ENCODE results near the gene GPR32. TPM values are rescaled to one million over a fixed set of nuclear protein-coding genes. Genes with fewer than 3 reads are reported as not detected.
A peak's percentile ranks its signal among the peaks of the same experiment; 100 is the strongest.
"Not testable (repeated sequence)": the region's sequence is repeated elsewhere in the genome, so short reads cannot be mapped to it uniquely, and the experiment has no call there.

The GPR32 gene
- total RNA-seq, 3 donors from 2014 or later (not counting 1 experiment from before 2014, with no cell fraction given) = not detected

DNA sequence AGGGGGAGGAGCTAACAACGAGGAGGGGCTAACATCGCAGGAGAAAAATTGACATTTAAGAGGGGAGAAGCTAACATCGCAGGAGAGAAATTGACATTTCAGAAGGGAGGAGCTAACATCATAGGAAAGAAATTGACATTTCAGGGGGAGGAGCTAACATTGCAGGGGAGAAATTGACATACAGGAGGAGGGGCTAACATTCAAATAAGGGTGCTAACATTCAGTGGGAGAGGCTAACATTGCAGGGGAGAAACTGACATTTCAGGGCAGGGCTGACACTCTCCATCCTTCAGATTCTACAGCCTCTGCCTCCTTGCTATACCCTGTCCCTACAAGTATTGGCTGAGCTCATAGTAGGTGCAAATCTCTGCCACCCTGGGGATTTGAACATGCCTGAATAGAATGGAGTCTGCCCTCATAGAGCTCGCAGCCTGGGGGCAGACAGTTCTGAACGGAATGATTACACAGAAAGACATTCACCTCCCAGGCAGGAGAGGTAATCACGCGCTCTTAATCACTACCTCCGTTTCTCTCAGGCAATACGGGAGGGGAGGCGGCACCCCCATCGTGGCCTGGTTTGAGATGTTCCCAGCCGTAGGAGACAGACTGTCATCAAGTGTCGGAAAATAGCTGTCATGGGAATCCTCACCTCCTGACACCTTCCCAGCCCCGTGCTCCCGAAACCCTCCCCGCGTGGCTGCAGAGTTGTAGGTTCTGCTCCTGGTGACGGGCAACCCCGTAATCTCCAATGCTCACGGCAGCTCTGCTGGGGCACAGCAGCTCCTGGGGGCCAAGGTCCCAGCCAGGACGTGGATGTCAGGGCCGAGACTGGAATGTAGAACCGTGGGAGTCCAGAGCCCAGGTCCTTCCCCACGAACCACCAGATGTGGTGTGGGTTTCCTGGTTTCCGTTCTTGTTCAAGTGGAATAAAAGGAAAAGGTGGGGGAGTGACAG lies 9.5 kb downstream of the GPR32 start:
- H3K27ac ChIP-seq (ENCODE audit: low read length) = no peak overlapping the region
- intact Hi-C loops (cut with micrococcal nuclease) = no loop called here
- Mint-ChIP-seq H3K27ac (no peak overlapping the region), H3K4me1 (peaks cover 7 to 8% of the 10 kb centered on the region in 2 donors), H3K36me3 (no peaks in the 10 kb centered on the region), H3K27me3 (ENCODE audit: low read depth in 2 of 2) (peaks cover 46% of the 10 kb centered on the region in 2 donors), H3K9me3 (peaks cover 0 to 2% of the 10 kb centered on the region in 2 donors), H3K4me3 (no peak overlapping the region)
- no peaks in the 10 kb centered on the region for H3K36me3 ChIP-seq (ENCODE audit: control insufficient read depth, insufficient read depth, low read length)
- H3K4me1 ChIP-seq (ENCODE audit: control insufficient read depth, insufficient read depth, low read length) = peaks cover 7% of the 10 kb centered on the region
- DNase-seq (no peak), ATAC-seq (no peak)
- 46% methylated on average over 25 of the region's 25 CpGs for WGBS (ENCODE audit: insufficient coverage)
- H3K4me3 ChIP-seq (ENCODE audit: low read length) = no peak overlapping the region
- TF ChIP-seq, protein P1, sequence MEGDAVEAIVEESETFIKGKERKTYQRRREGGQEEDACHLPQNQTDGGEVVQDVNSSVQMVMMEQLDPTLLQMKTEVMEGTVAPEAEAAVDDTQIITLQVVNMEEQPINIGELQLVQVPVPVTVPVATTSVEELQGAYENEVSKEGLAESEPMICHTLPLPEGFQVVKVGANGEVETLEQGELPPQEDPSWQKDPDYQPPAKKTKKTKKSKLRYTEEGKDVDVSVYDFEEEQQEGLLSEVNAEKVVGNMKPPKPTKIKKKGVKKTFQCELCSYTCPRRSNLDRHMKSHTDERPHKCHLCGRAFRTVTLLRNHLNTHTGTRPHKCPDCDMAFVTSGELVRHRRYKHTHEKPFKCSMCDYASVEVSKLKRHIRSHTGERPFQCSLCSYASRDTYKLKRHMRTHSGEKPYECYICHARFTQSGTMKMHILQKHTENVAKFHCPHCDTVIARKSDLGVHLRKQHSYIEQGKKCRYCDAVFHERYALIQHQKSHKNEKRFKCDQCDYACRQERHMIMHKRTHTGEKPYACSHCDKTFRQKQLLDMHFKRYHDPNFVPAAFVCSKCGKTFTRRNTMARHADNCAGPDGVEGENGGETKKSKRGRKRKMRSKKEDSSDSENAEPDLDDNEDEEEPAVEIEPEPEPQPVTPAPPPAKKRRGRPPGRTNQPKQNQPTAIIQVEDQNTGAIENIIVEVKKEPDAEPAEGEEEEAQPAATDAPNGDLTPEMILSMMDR (IDR thresholded peaks at IDR 0.05) = no peak
- no peaks in the 10 kb centered on the region for H3K9me3 ChIP-seq (ENCODE audit: control insufficient read depth, insufficient read depth, low read length)
- H3K27me3 ChIP-seq (ENCODE audit: control insufficient read depth, insufficient read depth, low read length) = peaks cover 16% of the 10 kb centered on the region

DNA sequence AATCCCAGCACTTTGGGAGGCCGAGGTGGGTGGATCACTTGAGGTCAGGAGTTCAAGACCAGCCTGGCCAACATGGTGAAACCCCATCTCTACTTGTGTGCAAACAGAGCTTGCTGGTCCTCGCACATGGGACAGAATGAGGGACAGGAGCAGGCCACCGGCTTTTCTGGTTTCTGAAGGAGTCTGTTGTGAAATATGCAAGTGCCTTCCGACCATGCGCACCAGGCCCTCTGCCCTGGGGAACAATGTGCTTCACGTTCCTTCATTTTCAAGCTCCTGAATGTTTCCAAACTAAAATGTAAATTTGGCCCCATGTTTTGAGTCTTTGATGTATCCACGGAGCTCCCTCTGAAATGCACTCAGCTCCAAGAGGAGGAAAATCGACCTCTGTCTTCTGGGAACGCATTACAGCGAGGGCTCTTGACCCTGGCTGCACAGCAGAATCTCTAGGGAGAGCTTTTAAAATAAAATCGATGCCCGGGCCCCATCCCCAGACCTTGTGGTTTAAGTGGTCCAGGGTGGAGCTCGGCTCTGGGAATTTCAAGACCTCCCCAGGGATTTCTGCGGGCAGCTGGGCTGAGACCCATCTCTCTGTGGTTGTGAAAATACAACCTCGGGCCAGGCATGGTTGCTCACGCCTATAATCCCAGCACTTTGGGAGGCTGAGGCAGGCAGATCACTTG lies 10.6 kb downstream of the GPR32 start:
- H3K36me3 Mint-ChIP-seq = no peaks in the 10 kb centered on the region
- Histone ChIP-seq H3K27ac (ENCODE audit: low read length) (no peak overlapping the region), H3K9me3 (ENCODE audit: control insufficient read depth, insufficient read depth, low read length) (no peaks in the 10 kb centered on the region), H3K4me3 (ENCODE audit: low read length) (no peak overlapping the region), H3K27me3 (ENCODE audit: control insufficient read depth, insufficient read depth, low read length) (peaks cover 16% of the 10 kb centered on the region), H3K4me1 (ENCODE audit: control insufficient read depth, insufficient read depth, low read length) (peaks cover 7% of the 10 kb centered on the region), H3K36me3 (ENCODE audit: control insufficient read depth, insufficient read depth, low read length) (no peaks in the 10 kb centered on the region)
- H3K9me3 Mint-ChIP-seq = peaks cover 0 to 2% of the 10 kb centered on the region in 2 donors
- peaks cover 7 to 8% of the 10 kb centered on the region in 2 donors for H3K4me1 Mint-ChIP-seq
- no peak overlapping the region for H3K4me3 Mint-ChIP-seq
- 66% methylated on average over 16 of the region's 16 CpGs for WGBS (ENCODE audit: insufficient coverage)
- TF ChIP-seq, protein P1 (IDR thresholded peaks at IDR 0.05) = no peak
- no peak for DNase-seq
- peaks cover 39 to 42% of the 10 kb centered on the region in 2 donors for H3K27me3 Mint-ChIP-seq (ENCODE audit: low read depth in 2 of 2)
- intact Hi-C loops (cut with micrococcal nuclease) = no loop called here
- no peak overlapping the region for H3K27ac Mint-ChIP-seq
- ATAC-seq = no peak

DNA sequence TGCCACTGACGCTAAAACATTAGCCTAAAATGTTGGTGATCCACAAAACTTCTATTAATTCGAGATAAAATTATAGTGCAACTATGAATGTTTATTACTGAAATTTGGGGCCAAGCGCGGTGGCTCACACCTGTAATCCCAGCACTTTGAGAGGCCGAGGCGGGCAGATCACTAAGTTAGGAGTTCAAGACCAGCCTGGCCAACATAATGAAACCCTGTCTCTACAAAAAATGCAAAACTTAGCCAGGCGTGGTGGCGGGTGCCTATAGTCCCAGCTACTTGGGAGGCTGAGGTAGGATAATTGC lies 13.5 kb downstream of the GPR32 start:
- intact Hi-C loops (cut with micrococcal nuclease) = loop anchor here (1.0 to 2.0 kb wide), 4 partner anchors 78 to 427 kb away; no protein-coding TSS in a partner anchor
- not testable (repeated sequence) for DNase-seq; H3K9me3 Mint-ChIP-seq; H3K4me1 Mint-ChIP-seq; H3K4me3 ChIP-seq (ENCODE audit: low read length); H3K4me3 Mint-ChIP-seq; H3K9me3 ChIP-seq (ENCODE audit: control insufficient read depth, insufficient read depth, low read length); H3K36me3 ChIP-seq (ENCODE audit: control insufficient read depth, insufficient read depth, low read length); H3K27ac ChIP-seq (ENCODE audit: low read length); ATAC-seq; H3K27ac Mint-ChIP-seq; H3K4me1 ChIP-seq (ENCODE audit: control insufficient read depth, insufficient read depth, low read length); H3K36me3 Mint-ChIP-seq
- WGBS (ENCODE audit: insufficient coverage) = 35% methylated on average over 7 of the region's 8 CpGs
- H3K27me3 ChIP-seq (ENCODE audit: control insufficient read depth, insufficient read depth, low read length) = peaks cover 13% of the 10 kb centered on the region
- H3K27me3 Mint-ChIP-seq (ENCODE audit: low read depth in 2 of 2) = peaks cover 12 to 24% of the 10 kb centered on the region in 2 donors
- TF ChIP-seq, protein P1 (IDR thresholded peaks at IDR 0.05) = peak; percentile 56

Measured in natural killer cell (primary cell).